ENCODE results near the gene ZNF667.

Gene ZNF667

DNA sequence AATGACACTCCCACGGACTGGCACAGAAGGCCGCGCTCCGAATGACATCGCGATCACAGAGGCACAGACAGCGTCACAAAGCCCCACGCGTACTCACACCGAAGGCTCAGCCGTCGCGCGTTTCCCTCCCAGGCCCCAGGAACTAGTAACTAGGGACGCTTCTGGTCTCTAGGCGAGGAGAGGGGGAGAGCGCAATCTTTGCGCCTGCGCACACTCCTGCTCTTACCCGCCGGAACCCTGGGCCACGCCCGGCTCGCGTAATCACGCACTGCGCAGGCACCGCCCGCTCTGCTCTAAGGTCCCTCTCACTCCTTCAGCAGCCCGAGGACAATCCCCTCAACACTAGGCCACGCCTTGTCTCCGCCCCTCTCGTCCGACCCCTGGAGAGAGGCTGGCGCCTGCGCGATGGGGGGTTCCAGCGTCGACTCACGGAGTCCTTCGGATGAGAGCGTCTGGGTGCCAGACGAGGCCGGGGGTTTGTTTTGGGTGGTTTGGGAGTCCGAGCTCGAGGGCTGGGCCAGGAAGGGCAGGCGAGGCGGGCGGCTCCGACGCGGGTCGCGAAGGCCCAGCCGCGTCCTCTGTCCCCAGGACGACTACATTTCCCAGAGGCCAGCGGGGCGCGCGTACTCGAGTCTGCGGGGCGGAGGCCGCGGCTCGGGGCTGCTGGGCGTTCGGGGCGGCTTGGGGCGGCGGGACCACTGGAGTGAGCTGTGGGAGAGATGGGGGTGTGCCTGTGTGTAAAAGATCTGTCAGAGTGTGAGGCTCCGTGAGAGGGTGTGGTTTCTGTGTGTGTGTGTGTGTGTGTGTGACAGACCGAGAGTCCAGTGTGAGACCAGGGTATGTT, 30.5 kb upstream of the ZNF667 start, which contains the start of gene ZNF471 (continued):
- TF ChIP-seq KLF9 (tag by site-specific recombination; IDR thresholded peaks at IDR 0.05; ENCODE audit: low read depth) (peak; percentile 80; the same call in 1 of the 2 replicates), ZNF354C (tag by site-specific recombination; IDR thresholded peaks at IDR 0.05; ENCODE audit: borderline replicate concordance, low read depth) (no peak), ZNF621 (tag by site-specific recombination; IDR thresholded peaks at IDR 0.05) (no peak), ZNF488 (tag by site-specific recombination; IDR thresholded peaks at IDR 0.05) (no peak), ZNF391 (tag by site-specific recombination; IDR thresholded peaks at IDR 0.05; ENCODE audit: borderline replicate concordance, low read depth) (peak; percentile 66; the same call in 1 of the 2 replicates), ZBTB20 (tag by site-specific recombination; IDR thresholded peaks at IDR 0.05) (peak; percentile 91), MEIS1 (CRISPR knock-in tag; IDR thresholded peaks at IDR 0.05; ENCODE audit: borderline replicate concordance) (no peak), ZNF544 (tag by site-specific recombination; IDR thresholded peaks at IDR 0.05) (no peak), OVOL3 (tag by site-specific recombination; IDR thresholded peaks at IDR 0.05) (no peak), ZNF518A (tag by site-specific recombination; conservative IDR thresholded peaks at IDR 0.05; ENCODE audit: low read depth) (no peak), ZFHX2 (tag by site-specific recombination; conservative IDR thresholded peaks at IDR 0.05) (peak; percentile 73), REPIN1 (tag by site-specific recombination; IDR thresholded peaks at IDR 0.05; ENCODE audit: low read depth) (no peak), ZBTB21 (tag by site-specific recombination; IDR thresholded peaks at IDR 0.05) (peak; percentile 51), ZXDB (tag by site-specific recombination; IDR thresholded peaks at IDR 0.05) (peak; percentile 84), ZNF785 (tag by site-specific recombination; IDR thresholded peaks at IDR 0.05) (no peak; the same call in 1 of the 2 replicates), ZNF366 (tag by site-specific recombination; conservative IDR thresholded peaks at IDR 0.05) (peak; percentile 51), ZNF175 (tag by site-specific recombination; IDR thresholded peaks at IDR 0.05) (0 out of 2 replicates have a peak, but pooled peaks have one; percentile 23), ZNF302 (tag by site-specific recombination; IDR thresholded peaks at IDR 0.05; ENCODE audit: low read depth) (no peak), ZNF223 (tag by site-specific recombination; IDR thresholded peaks at IDR 0.05) (no peak), ZNF843 (tag by site-specific recombination; IDR thresholded peaks at IDR 0.05) (peak; percentile 64; the same call in 1 of the 2 replicates), SP2 (tag by site-specific recombination; IDR thresholded peaks at IDR 0.05) (peak; percentile 85)
- TF ChIP-seq, protein P1, sequence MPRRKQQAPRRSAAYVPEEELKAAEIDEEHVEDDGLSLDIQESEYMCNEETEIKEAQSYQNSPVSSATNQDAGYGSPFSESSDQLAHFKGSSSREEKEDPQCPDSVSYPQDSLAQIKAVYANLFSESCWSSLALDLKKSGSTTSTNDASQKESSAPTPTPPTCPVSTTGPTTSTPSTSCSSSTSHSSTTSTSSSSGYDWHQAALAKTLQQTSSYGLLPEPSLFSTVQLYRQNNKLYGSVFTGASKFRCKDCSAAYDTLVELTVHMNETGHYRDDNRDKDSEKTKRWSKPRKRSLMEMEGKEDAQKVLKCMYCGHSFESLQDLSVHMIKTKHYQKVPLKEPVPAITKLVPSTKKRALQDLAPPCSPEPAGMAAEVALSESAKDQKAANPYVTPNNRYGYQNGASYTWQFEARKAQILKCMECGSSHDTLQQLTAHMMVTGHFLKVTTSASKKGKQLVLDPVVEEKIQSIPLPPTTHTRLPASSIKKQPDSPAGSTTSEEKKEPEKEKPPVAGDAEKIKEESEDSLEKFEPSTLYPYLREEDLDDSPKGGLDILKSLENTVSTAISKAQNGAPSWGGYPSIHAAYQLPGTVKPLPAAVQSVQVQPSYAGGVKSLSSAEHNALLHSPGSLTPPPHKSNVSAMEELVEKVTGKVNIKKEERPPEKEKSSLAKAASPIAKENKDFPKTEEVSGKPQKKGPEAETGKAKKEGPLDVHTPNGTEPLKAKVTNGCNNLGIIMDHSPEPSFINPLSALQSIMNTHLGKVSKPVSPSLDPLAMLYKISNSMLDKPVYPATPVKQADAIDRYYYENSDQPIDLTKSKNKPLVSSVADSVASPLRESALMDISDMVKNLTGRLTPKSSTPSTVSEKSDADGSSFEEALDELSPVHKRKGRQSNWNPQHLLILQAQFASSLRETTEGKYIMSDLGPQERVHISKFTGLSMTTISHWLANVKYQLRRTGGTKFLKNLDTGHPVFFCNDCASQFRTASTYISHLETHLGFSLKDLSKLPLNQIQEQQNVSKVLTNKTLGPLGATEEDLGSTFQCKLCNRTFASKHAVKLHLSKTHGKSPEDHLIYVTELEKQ (tag by site-specific recombination; IDR thresholded peaks at IDR 0.05; ENCODE audit: borderline replicate concordance), result no peak
- TF ChIP-seq, protein P2, sequence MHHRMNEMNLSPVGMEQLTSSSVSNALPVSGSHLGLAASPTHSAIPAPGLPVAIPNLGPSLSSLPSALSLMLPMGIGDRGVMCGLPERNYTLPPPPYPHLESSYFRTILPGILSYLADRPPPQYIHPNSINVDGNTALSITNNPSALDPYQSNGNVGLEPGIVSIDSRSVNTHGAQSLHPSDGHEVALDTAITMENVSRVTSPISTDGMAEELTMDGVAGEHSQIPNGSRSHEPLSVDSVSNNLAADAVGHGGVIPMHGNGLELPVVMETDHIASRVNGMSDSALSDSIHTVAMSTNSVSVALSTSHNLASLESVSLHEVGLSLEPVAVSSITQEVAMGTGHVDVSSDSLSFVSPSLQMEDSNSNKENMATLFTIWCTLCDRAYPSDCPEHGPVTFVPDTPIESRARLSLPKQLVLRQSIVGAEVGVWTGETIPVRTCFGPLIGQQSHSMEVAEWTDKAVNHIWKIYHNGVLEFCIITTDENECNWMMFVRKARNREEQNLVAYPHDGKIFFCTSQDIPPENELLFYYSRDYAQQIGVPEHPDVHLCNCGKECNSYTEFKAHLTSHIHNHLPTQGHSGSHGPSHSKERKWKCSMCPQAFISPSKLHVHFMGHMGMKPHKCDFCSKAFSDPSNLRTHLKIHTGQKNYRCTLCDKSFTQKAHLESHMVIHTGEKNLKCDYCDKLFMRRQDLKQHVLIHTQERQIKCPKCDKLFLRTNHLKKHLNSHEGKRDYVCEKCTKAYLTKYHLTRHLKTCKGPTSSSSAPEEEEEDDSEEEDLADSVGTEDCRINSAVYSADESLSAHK (tag by site-specific recombination; IDR thresholded peaks at IDR 0.05), result 0 out of 2 replicates have a peak, but pooled peaks have one; percentile 4
- TF ChIP-seq, protein P3, sequence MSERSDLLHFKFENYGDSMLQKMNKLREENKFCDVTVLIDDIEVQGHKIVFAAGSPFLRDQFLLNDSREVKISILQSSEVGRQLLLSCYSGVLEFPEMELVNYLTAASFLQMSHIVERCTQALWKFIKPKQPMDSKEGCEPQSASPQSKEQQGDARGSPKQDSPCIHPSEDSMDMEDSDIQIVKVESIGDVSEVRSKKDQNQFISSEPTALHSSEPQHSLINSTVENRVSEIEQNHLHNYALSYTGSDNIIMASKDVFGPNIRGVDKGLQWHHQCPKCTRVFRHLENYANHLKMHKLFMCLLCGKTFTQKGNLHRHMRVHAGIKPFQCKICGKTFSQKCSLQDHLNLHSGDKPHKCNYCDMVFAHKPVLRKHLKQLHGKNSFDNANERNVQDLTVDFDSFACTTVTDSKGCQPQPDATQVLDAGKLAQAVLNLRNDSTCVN (tag by site-specific recombination; optimal IDR thresholded peaks at IDR 0.05), result peak; percentile 93

All from HEK293 (cell line).